ENCODE measurements around the gene TTLL6.
"Not testable (repeated sequence)": the region's sequence is repeated elsewhere in the genome, so short reads cannot be mapped to it uniquely, and the experiment has no call there.

Gene TTLL6

DNA sequence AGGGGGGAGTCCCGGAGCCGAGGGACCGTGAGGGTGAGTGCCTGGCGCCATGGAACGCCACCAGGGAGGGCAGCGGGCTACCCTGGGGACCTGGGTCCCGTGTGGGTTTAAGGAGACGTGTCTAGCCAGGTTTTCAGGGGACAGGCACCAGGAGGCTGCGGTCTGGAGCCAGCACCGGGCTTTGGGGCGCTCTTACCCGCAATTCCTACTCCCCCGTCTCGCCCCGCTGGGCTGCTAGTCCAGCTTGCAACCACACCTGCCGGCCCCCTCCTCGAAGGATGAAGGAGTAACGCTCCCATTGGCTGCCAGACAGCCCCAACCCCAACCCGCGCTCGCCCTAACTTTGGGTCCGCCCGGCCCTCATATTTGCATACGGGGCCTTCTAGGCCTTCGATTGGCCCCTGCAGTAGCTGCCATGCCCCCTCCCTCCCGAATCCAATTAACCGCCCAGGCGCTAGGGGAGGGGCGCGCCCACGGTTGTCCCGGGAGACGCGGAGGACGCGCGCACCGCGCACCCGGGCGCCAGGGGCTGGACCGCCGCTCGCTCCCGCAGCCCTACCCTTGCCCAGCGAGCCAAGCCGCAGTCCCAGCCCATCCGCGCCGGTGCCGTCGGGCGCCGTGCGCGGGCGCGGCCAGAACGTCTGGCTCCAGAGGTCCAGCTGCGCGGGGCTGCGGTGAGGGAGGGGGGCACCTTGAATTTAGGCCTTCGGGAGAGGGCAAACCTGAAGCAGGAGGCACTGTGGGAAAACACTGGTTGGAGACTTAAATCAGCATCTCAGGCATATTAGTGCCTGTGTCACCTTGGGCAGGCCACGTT lies at the start of gene TTLL6:
TTLL6 (minus strand) TSS at position 456 of the 817 bp plus-strand sequence; CDS start at position 299, 157 bp downstream.
- DNase-seq = no peak

- no peak for DNase-seq
Measured at GRCh38 chr17:48860456-48860855, 43.4 kb upstream of the TTLL6 start.

DNA sequence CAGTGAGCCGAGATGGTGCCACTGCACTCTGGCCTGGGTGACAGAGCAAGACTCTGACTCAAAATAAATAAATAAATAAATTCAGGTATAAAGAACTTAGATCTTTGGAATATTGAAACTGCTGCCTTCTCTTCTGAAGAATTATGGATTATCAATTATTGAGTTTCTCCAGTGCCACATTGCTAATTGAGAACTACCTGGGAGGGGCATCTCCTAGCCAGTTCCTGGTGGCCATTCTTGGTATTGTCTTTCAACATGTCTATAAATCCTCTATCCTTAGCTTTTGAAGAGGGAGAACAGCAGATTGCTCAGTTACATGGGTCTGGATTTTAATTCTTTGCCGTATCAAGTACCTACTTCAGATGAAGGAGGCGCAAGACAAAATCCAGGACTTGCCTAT lies 43.0 kb upstream of the TTLL6 start:
- no peak for DNase-seq

DNA sequence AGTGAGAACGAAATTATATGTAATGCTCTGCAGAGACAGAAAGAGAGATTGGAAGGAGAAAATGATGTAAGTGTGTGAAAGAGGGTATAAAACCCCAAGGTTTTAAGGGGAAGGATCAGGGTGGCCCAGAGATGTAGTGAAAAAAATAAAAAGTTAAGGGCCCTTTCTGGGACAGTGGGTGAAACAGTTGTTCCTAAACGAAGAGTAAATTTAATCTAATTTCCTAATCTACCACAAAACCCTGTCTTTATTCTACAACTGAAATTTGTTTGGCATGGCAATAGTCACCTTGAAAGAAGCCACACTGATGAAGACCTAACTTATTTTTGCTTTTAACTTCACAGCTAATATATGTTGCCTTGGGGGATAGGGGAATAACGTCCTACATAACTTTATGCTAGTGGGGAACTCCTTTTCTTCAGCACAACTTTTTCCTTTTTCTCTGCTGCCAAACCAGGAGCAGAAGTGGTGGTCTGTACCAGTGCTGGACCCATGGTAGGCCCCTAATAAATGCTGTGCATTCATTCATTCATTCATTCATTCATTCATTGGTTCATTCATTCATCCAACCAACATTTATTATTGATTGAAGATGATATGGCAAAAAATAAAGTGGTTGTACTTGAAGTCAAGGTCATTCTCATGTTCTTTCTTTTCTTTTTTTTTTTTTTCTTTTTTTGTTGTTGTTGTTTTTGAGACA lies 39.2 kb upstream of the TTLL6 start:
- DNase-seq = no peak

DNA sequence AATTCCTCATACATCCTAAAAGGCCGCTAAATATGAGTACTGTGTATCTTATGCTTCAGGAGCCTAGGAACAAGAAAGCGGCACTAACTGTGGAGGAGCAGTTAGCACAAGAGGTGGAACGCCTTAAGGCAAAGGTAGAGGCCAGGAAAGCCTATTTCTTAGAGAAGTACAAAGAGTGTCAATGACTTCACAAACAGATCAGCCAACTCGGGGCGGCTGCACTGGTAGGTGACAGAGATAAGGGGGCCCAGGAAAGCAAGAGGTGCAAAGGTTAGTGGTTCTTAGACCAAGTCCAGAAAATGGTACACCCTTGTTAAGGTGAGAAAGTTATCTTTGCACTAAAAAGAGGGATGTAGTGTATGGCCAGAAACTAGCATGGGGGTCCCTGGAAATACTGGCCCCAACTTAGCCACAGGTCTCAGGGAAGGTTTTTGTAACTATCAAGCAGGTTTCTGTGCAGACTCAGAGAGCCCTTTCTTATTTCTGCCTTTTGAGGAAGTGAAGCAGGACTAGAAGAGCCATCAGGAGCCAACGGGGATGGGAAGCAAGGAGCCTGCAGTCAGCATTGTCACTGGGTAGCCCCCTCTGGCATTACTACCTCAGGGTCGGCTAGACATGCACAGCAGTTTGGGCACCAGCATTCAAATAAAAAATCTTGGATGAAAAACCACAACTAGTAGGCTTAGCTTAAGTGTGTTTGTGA lies 37.9 kb upstream of the TTLL6 start:
- DNase-seq = no peak

GRCh38 chr17:48850792-48851323 lies 33.8 kb upstream of the TTLL6 start:
- no peak for DNase-seq

DNA sequence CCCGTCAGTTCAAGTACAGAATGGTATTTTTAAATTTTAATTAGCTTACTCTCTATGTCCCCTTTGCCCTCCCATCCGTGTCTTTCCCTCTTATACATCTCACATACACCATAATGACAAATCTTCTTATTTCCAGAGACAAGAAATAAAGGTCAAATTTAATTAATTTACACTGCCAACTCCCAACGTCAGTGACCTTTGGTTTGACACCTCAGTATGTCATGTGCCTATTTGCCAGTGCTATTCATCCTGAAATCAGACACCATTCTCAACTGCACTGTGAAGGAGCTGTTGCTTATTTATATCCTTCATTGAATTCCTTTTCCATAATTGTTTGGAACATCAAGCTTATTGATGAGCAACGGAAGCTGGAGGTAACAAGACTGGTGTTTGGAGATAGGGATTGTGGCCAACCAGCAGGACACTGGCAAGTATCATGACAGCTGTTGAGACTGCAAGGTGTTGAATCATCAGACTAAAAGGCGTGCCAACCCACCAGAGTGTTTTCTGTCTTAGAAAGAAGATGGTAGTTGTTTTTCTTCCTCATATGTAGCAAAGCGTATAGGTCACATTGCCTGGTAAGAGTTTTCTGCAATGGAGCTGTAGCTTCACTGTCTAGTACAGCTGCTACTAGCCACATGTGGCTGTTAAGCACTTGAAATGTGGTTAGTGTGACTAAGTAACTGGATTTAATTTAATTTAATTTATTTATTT lies 26.3 kb upstream of the TTLL6 start:
- DNase-seq = no peak

- DNase-seq = no peak
Measured at GRCh38 chr17:48842746-48843145, 25.7 kb upstream of the TTLL6 start.

DNA sequence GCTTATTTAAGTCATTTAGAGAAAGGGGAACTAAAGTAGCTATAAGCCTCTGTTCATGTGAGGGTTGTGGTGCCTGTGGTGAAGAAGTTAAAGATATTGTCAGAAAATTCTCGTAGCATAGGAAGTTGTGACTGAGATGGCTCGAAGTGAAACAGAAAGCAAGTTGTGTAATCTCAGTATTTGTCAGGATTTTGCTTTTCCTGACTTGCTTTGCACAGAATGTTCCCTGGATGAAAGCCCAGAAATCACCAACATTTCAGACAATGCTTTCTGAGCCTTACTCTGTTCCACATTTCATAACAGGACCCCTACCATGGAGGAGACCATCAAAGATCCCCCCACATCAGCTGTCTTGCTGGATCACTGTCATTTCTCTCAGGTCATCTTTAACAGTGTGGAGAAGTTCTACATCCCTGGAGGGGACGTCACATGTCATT lies 24.4 kb upstream of the TTLL6 start:
- DNase-seq = no peak

DNA sequence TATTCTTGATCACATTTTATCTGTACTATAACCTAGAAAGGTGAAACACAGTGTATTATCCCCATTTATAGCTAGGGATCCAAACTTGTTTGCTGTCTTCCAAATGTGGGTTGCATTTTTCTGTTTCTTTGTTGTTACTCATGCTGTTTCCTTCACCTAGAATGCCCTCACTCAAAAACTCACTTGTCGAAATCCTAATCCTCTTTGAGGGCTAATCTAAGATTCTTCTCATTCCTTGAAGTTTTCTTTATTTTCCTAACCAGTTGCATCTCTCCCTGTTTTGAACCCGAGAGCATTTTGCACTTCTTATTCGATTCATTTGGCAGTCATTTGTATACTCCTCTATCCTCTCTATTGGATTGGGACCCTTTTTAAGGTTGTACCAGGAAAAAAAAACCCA lies 23.4 kb upstream of the TTLL6 start:
- DNase-seq = no peak

DNA sequence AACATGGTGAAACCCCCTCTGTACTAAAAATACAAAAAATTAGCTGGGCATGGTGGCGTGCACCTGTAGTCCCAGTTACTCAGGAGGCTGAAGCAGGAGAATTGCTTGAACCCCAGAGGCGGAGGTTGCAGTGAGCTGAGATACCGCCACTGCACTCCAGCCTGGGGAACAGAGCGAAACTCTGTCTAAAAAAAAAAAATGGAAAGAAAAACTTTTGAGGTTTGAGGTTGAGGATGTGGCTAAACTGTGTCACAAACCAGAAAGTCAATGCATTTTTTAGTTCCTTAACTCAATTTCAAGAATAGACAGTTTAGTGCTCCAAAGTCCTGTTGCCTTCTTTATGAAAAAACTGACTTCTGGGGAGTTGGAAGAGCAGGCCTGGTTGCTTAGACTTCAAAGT lies 20.4 kb upstream of the TTLL6 start:
- not testable (repeated sequence) for DNase-seq

- no peak for DNase-seq
Measured at GRCh38 chr17:48835971-48836370, 18.9 kb upstream of the TTLL6 start.

DNA sequence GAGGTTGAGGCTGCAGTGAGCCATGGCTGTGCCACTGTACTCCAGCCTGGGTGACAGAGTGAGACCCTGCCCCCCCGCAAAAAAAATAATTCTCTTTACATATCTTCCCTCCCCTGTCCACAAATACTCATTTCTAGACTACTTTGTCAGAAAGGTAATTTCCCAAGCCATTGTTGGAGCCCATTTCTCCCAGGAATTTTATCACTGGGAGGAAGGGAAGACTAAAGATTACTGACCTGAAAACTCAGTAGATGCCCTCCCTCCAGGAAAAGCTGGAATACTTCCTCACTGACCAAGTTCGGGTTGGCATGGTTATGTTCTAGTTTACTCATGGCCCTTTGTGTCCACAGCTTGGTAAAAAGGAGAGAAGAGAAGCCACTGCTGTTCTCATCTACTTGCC lies 17.9 kb upstream of the TTLL6 start:
- no peak for DNase-seq

DNA sequence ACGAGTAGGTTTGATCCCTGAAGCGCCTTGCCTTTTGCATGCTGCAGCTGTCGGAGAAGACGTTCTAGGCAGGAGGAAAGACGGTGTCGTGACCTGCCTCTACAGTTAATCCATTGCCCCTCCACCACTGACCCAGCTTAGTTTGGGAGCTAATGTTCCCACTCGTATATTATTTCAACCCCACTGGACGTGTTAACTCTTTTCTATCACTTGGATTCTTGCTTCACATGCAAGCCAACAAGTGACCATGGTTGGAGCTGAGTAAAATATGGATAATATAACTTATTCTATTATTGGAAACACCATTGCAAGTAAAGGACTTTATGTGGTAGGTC lies 14.5 kb upstream of the TTLL6 start:
- no peak for DNase-seq

DNA sequence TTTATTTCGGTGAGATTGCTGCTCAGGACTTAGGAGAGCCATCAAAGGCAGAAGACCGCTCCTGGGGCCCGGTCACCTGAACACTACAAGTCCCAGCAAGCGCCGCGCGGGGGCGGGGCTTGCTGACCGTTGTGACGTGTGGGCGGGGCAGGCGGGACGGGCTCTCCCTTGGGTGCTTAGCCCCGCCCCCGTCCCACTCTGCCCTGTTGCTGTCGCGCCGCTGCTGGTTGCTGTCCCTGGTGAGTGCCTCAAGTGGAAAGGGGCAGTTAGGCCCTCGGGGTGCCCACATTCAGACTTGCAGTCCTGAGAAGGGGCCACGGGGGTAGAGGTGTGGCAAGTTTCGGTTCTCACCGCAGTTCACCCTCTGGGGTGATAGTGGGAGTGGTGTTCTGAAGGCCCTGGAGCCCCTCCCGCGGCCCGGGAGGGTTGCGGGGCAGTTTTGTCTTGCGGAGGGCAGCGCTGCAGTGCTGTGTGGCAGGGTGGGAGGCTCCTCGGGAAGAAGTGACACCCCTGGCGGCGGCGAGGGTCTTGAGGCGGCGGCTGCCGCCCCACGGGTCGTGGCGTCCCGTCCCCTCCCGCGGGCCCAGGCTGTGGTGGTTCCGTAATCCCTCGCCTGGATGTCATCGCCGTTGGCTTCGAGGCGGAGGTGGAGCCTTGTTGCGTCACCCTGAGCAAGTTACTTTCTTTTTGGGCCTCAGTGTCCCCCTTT lies 14.0 kb upstream of the TTLL6 start, which contains the start of gene CALCOCO2:
CALCOCO2 (plus strand) TSS at position 196 of the 709 bp plus-strand sequence. CDS start 10,673 bp downstream, outside the sequence.
- DNase-seq = peak; percentile 45 to 82

DNA sequence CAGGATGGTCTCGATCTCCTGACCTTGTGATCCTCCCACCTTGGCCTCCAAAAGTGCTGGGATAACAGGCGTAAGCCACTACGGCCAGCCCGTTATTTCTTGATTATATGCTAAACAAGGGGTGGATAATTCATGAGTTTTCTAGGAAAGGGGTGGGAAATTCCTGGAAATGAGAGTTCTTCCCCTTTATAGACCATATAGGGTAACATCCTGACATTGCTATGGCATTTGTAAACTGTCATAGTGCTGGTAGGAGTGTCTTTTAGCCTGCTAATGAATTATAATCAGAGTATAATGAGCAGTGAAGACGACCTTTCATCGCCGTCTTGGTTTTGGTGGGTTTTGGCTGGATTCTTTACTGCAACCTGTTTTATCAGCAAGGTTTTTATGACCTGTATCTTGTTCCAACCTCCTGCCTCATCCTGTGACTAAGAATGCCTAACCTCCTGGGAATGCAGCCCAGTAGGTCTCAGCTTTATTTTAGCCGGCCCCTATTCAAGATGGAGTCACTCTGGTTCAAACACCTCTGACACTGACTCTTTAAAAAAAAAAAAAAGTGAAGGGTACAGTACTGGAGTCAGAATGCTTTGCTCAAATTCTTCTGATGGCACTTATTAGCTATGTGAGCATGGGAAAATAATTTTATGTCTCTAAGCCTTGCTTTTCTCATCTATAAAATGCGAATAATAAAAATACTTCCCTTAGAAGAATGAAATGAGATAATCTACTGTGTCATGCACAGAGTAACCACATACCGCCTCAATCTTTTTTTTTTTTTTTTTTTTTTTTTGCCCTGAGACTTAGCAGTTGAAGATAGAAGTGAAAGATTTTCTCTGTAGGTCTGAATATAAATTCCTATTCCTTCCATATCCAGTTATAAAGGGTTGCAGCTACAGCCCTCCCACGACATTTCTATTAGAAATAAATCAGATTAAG lies 8.7 kb upstream of the TTLL6 start:
- no peak for DNase-seq

DNA sequence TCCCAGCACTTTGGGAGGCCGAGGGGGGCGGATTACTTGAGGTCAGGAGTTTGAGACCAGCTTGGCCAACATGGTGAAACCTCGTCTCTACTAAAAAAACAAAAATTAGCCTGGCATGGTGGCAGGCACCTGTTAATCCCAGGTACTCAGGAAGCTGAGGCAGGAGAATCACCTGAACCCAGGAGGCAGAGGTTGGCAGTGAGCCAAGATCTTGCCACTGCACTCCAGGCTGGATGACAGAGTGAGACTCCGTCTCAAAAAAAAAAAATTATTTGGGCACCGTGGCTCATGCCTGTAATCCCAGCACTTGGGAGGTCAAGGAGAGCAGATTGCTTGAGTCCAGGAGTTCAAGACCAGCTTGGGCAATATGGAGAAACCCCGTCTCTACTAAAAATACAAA lies 3.9 kb upstream of the TTLL6 start:
- not testable (repeated sequence) for DNase-seq

DNA sequence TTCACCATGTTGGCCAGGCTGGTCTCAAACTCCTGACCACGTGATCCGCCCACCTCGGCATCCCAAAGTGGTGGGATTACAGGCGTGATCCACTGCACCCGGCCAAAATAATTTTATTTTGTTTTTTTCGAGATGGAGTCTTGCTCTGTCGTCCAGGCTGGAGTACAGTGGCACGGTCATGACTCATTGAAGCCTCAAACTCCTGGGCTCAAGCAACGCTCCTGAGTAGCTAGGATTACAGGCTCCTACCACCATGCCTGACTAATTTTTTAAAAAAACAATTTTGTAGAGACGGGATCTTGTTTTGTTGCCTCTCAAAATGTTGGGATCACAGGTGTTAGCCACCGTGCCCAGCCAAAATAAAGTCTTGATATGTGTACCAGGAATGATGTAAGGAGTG lies 2.4 kb upstream of the TTLL6 start:
- no peak for DNase-seq

DNA sequence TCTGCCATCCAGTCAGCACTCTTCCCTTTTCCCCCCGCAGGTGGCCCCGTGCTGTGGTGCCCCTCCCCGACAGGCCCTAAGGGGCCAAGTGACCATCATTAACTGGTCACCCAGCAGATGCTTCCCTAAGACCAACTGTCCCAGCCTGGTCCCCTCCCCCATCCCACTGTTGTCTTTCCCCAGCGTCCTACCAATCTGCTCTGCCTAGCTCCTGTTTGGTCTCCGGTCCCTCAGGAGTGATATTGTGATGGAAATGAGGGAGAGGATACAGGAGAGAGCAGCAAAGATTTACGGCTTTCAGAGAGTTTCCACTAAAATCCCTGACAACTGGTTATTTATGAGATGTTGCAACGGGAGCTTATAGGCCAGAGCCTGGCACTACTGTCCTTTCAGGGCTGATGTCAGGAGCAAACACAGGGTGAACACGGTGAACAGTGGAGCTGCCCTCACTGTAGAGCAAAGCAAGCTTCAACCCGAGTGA lies 1.4 kb upstream of the TTLL6 start:
- DNase-seq = no peak

GRCh38 chr17:48816438-48816773 lies 623 bp downstream of the TTLL6 start:
- no peak for DNase-seq

DNA sequence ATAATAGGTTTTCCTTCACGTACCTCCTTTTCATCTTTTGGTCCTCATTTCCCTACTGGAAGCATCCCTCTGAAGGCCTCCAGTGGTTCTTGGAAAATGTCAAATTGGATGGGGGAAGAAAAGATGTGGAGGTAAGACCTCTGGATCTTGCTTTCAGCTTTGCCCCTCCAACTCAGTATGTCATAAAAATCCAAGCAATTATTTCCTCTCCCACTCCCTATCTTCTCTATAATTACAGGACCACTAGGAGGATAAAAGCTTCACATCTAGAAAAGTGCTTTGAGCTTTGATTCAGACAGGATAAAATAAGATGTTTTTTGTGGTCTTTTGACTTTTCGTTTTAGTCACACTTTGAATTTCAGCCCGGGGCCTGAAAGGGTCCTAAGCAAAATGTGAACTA lies 1.7 kb downstream of the TTLL6 start:
- no peak for DNase-seq
